ENCODE data around the gene PEX12. TPM values are rescaled to one million over a fixed set of nuclear protein-coding genes. Genes with fewer than 3 reads are reported as not detected.
"Not testable (repeated sequence)": the region's sequence is repeated elsewhere in the genome, so short reads cannot be mapped to it uniquely, and the experiment has no call there.

PEX12 gene
- total RNA-seq, 4 donors from 2014 or later: 2.5 to 7.9 (median 4.5) TPM

- no peaks in the 10 kb centered on the region for H3K9me3 ChIP-seq
- no peak for DNase-seq
- peaks cover 0 to 13% (median 0%) of the 10 kb centered on the region in 4 donors for H3K4me1 ChIP-seq
- H3K27ac ChIP-seq: no peak overlapping the region
- H3K4me3 ChIP-seq: no peak overlapping the region
- H3K36me3 ChIP-seq: peaks cover 0 to 13% (median 0%) of the 10 kb centered on the region in 3 donors
- TF ChIP-seq POLR2A (IDR thresholded peaks at IDR 0.05): no peak
- TF ChIP-seq, protein P1, sequence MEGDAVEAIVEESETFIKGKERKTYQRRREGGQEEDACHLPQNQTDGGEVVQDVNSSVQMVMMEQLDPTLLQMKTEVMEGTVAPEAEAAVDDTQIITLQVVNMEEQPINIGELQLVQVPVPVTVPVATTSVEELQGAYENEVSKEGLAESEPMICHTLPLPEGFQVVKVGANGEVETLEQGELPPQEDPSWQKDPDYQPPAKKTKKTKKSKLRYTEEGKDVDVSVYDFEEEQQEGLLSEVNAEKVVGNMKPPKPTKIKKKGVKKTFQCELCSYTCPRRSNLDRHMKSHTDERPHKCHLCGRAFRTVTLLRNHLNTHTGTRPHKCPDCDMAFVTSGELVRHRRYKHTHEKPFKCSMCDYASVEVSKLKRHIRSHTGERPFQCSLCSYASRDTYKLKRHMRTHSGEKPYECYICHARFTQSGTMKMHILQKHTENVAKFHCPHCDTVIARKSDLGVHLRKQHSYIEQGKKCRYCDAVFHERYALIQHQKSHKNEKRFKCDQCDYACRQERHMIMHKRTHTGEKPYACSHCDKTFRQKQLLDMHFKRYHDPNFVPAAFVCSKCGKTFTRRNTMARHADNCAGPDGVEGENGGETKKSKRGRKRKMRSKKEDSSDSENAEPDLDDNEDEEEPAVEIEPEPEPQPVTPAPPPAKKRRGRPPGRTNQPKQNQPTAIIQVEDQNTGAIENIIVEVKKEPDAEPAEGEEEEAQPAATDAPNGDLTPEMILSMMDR (IDR thresholded peaks at IDR 0.05): no peak
- H3K27me3 ChIP-seq: no peaks in the 10 kb centered on the region
Observed at GRCh38 chr17:35616536-35616935, 38.2 kb upstream of the PEX12 start.

DNA sequence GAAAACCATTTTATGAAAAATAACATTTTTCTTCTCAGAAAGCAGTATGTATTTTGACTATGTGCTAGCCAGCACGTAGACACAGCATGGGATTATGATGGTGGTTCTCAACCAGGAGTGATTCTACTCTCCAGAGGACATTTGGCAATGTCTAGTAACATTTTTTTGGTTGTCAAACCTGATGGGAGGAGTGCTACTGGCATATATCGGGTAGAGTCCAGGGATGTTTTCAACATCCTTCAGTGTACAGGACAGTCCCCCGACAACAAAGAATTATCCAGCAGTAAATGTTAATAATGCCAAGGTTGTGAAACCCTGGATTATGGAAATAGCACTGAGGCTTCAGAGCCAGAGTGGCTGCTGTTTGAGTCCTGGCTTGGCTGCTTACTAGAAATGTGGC, 36.4 kb upstream of the PEX12 start:
- Histone ChIP-seq H3K27ac (no peak overlapping the region), H3K9me3 (no peaks in the 10 kb centered on the region), H3K27me3 (no peaks in the 10 kb centered on the region), H3K36me3 (peaks cover 0 to 28% (median 0%) of the 10 kb centered on the region in 3 donors), H3K4me1 (peaks cover 0 to 13% (median 0%) of the 10 kb centered on the region in 4 donors), H3K4me3 (no peak overlapping the region)
- TF ChIP-seq, protein P1 (IDR thresholded peaks at IDR 0.05): no peak
- TF ChIP-seq POLR2A (IDR thresholded peaks at IDR 0.05): no peak
- no peak for DNase-seq

GRCh38 chr17:35612924-35613521, 34.7 kb upstream of the PEX12 start:
- H3K27me3 ChIP-seq: no peaks in the 10 kb centered on the region
- H3K36me3 ChIP-seq: peaks cover 0 to 44% (median 0%) of the 10 kb centered on the region in 3 donors
- no peaks in the 10 kb centered on the region for H3K9me3 ChIP-seq
- TF ChIP-seq POLR2A (IDR thresholded peaks at IDR 0.05): no peak
- TF ChIP-seq, protein P1 (IDR thresholded peaks at IDR 0.05): peak in 4 of 6 experiments; percentile 48 to 79 (median 75)
- peaks cover 0 to 5% (median 0%) of the 10 kb centered on the region in 4 donors for H3K4me1 ChIP-seq
- no peak overlapping the region for H3K27ac ChIP-seq
- H3K4me3 ChIP-seq: no peak overlapping the region
- peak; percentile 22 to 78 (median 58) for DNase-seq

DNA sequence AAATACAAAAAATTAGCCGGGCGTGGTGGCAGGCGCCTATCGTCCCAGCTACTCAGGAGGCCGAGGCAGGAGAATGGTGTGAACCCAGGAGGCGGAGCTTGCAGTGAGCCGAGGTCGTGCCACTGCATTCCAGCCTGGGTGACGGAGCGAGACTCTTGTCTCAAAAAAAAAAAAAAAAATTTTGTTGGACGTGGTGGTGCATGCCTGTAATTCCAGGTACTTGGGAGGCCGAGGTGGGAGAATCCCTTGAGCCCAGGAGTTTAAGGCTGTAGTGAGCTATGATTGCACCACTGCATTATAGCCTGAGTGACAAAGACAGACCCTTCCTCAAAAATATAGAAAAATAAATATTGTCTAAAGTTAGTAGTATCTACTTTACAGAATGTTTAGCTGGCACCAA, 32.4 kb upstream of the PEX12 start:
- H3K4me1 ChIP-seq, H3K9me3 ChIP-seq, H3K27me3 ChIP-seq, H3K27ac ChIP-seq, H3K4me3 ChIP-seq, DNase-seq: not testable (repeated sequence)
- peaks cover 0 to 62% (median 0%) of the 10 kb centered on the region in 3 donors for H3K36me3 ChIP-seq

GRCh38 chr17:35609831-35610230, 31.5 kb upstream of the PEX12 start:
- H3K36me3 ChIP-seq: peaks cover 0 to 68% (median 0%) of the 10 kb centered on the region in 3 donors
- TF ChIP-seq POLR2A (IDR thresholded peaks at IDR 0.05): no peak
- TF ChIP-seq, protein P1 (IDR thresholded peaks at IDR 0.05): no peak

DNA sequence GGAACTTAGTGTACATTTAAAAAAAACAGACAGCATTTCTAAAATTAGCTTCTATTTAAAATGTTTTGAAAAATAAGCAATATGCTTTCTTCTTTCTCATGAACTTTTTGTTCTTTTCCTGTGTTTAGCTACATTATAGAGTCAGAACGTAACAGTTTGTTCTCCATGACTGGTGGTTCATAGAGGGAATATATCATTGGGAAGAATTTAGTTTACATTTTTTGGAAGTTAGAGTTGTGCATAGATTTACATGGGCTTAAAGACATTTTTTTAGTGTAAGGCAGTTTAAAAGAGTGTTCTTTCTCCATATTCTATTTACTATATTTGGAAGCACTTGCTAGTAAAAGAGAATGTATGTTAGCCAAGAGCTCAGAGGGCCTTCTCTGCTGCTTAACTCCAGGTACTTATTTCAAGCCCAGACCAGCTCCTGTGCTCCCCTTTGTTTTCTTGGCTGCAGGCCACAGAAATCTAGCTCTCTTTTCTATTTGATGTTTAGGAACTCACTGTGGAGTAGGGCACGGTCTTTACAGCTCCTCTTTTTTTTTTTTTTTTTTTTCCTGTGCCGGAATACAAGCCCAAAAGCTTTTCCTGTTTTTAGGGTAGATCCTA, 29.0 kb upstream of the PEX12 start:
- H3K4me3 ChIP-seq: no peak overlapping the region
- peak overlapping the region in 1 of 4 donors; percentile 28 for H3K27ac ChIP-seq
- DNase-seq: no peak
- no peaks in the 10 kb centered on the region for H3K4me1 ChIP-seq
- TF ChIP-seq, protein P1 (IDR thresholded peaks at IDR 0.05): no peak
- TF ChIP-seq POLR2A (IDR thresholded peaks at IDR 0.05): no peak
- peaks cover 0 to 90% (median 0%) of the 10 kb centered on the region in 3 donors for H3K36me3 ChIP-seq
- H3K9me3 ChIP-seq: no peaks in the 10 kb centered on the region
- no peaks in the 10 kb centered on the region for H3K27me3 ChIP-seq

More at GRCh38 chr17:35609831-35610230, 31.5 kb upstream of the PEX12 start:
- Histone ChIP-seq H3K27me3 (no peaks in the 10 kb centered on the region), H3K4me1 (no peaks in the 10 kb centered on the region), H3K4me3 (no peak overlapping the region), H3K9me3 (no peaks in the 10 kb centered on the region), H3K27ac (no peak overlapping the region)
- DNase-seq: no peak

Data from Peyer's patch (tissue), 4 donors.